Skin epidermis (tissue), 12 donors: Measurements from ENCODE around the gene DRG1.
"Not testable (repeated sequence)": the region's sequence is repeated elsewhere in the genome, so short reads cannot be mapped to it uniquely, and the experiment has no call there.

ENCODE experiments used
- H3K27ac ChIP-seq, 21 experiments: fragments of 200-600 bp; sonication (generic) in 11 of 21; one replicate each; pipeline ENCODE4 v1.5.0; 2020; ENCODE audit warnings: mild to moderate bottlenecking in 3 of 21, inconsistent platforms in 2 of 21, moderate library complexity in 2 of 21
- H3K4me3 ChIP-seq, 7 experiments: fragments of 200-600 bp; sonication (generic) in 2 of 7; one replicate each; pipeline ENCODE4 v1.5.0; 2020; ENCODE audit warnings: inconsistent platforms in 2 of 7, mild to moderate bottlenecking in 2 of 7, moderate library complexity in 1 of 7

DRG1 gene

GRCh38 chr22:31440681-31441080 lies 41.3 kb downstream of the DRG1 start:
- Histone ChIP-seq H3K4me3 (no peak overlapping the region), H3K27ac (no peak overlapping the region)

DNA sequence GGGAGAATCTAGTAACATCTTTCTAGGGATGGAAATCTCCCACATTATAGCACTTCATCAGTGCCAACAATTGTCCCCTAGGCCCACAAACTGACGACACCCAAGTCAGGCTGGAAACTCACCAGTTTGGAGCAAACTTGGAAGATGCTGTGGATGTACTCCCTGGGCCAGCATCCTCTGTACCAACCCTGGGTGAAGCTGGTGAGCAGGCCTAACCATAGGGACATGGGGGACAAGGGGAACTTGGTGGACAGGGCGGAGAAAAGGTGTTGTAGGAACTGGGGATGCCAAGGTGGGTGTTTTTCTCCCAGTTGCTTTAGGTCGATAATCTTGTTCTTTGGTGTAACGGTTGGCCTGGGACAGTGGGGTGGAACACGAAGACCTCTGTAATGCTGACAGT lies 42.2 kb downstream of the DRG1 start:
- Histone ChIP-seq H3K27ac (no peak overlapping the region), H3K4me3 (no peak overlapping the region)

- Histone ChIP-seq H3K4me3 (no peak overlapping the region), H3K27ac (no peak overlapping the region)
Measured at GRCh38 chr22:31442768-31443489, 43.5 kb downstream of the DRG1 start.

GRCh38 chr22:31443516-31443915 lies 44.1 kb downstream of the DRG1 start:
- no peak overlapping the region for H3K4me3 ChIP-seq
- H3K27ac ChIP-seq = no peak overlapping the region

DNA sequence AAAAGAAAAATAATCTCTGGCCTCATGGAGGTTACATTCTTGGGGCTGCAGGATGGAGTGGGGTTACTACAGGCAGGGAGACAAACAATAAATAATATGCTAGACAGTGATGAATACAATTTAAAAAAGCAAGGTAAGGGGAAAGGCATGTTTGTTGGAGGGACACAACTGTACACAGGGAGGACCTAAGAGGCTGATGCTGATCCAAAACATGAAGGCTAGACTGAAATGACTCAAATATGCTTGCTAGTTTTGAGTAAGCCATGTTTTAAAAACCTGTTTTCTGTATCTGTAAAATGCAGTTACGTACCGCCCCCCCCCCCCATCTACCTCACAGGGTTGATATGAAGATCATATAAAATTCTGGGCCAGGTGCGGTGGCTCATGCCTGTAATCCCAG lies 46.2 kb downstream of the DRG1 start:
- Histone ChIP-seq H3K27ac (no peak overlapping the region), H3K4me3 (no peak overlapping the region)

DNA sequence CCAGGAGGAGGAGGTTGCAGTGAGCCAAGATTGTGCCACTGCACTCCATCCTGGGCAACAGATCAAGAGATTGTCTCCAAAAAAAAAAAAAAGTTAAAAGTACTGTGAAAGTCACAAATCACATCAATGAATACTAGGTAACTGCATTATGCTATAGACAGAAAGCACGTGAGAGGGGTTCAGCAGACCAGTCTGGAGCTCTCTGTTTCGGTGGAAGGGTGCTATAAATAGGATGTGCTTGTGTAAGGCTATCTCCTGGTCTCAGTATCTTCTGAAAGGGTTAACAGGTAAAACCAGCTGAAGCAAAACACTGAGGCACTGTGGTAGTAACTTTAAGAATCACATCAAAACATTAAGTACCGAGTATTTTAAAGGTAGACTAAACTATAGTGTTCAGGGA lies 46.8 kb downstream of the DRG1 start:
- H3K4me3 ChIP-seq = no peak overlapping the region
- no peak overlapping the region for H3K27ac ChIP-seq

- no peak overlapping the region for H3K27ac ChIP-seq
- no peak overlapping the region for H3K4me3 ChIP-seq
Measured at GRCh38 chr22:31446767-31447166, 47.4 kb downstream of the DRG1 start.

GRCh38 chr22:31447337-31447736 lies 47.9 kb downstream of the DRG1 start:
- Histone ChIP-seq H3K27ac (no peak overlapping the region), H3K4me3 (no peak overlapping the region)

DNA sequence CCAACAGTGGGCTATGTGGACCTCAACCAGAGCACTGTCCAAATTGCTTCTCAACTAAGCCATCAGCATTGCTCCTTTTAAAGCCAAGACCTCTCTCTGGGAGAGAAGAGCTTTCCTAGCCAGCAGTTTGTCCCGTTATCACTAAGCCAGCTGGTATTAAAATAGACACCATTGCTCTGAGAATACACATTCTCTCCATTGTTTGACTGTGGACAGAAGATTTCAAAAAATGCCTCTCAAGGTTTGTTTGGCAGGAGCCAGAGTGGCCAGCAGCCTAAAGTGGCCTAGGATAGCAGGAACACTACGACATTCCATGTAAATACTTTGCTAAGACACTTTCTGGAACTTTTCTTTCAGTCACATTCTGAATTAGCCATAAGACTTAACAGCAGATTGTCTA lies 49.0 kb downstream of the DRG1 start:
- Histone ChIP-seq H3K4me3 (no peak overlapping the region), H3K27ac (no peak overlapping the region)

- no peak overlapping the region for H3K4me3 ChIP-seq
- no peak overlapping the region for H3K27ac ChIP-seq
Measured at GRCh38 chr22:31449506-31449905, 50.1 kb downstream of the DRG1 start.

- H3K27ac ChIP-seq = no peak overlapping the region
- H3K4me3 ChIP-seq = no peak overlapping the region
Measured at GRCh38 chr22:31451709-31452571, 52.5 kb downstream of the DRG1 start.

DNA sequence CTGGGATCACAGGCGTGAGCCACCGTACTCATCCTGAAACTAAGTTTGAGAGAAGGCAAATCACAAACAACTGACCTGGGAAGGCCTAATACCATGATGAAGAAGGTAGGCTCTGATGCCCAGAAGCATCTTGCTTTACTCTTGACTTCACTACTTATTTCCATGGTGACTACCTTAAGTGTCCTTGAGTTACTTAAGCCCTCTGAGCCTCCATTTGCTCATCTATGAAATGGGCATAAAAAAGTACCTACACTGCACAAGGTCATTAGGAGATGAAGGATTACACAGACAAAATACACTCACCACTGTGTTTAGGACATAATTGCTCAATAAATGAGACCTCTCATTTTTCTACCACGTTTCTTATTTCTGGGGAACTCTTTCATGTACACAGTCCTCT lies 62.3 kb downstream of the DRG1 start:
- Histone ChIP-seq H3K27ac (no peak overlapping the region), H3K4me3 (no peak overlapping the region)

DNA sequence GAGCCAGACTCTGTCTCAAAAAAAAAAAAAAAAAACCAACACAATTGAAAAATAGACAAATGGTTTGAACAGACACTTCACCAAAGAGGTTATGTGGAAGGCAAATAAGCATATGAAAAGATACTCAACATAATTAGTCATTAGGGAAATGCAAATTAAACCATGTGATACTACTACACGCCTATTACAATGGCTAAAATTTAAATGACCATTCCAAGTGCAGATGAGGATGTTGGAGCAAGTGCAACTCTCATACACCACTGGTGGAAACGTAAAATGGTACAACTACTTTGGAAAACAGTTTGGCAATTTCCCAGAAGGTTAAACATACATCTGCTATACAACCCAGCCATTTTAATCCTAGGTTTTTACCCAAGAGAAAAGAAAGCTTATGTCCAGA lies 65.9 kb downstream of the DRG1 start:
- H3K4me3 ChIP-seq = no peak overlapping the region
- H3K27ac ChIP-seq = no peak overlapping the region

- Histone ChIP-seq H3K27ac (no peak overlapping the region), H3K4me3 (no peak overlapping the region)
Measured at GRCh38 chr22:31474743-31475142, 75.3 kb downstream of the DRG1 start.

GRCh38 chr22:31475800-31476199 lies 76.4 kb downstream of the DRG1 start:
- H3K27ac ChIP-seq = no peak overlapping the region
- H3K4me3 ChIP-seq = no peak overlapping the region

- H3K27ac ChIP-seq = no peak overlapping the region
Measured at GRCh38 chr22:31477329-31477728, 77.9 kb downstream of the DRG1 start.

GRCh38 chr22:31481129-31481528 lies 81.7 kb downstream of the DRG1 start:
- Histone ChIP-seq H3K4me3 (no peak overlapping the region), H3K27ac (no peak overlapping the region)

More at GRCh38 chr22:31477329-31477728, 77.9 kb downstream of the DRG1 start:
- H3K4me3 ChIP-seq = no peak overlapping the region

DNA sequence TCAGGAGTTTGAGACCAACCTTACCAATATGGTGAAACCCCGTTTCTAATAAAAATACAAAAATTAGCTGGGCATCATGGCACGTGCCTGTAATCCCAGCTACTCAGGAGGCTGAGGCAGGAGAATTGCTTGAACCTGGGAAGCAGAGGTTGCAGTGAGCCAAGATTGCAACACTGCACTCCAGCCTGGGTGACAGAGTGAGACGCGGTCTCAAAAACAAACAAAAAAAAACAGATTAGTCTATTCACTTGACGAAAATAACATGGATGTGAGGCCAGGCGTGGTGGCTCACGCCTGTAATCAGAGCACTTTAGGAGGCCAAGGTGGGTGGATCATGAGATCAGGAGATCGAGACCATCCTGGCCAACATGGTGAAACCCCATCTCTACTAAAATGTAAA lies 83.1 kb downstream of the DRG1 start:
- not testable (repeated sequence) for H3K27ac ChIP-seq

More for the DNA sequence above, 83.1 kb downstream of the DRG1 start:
- H3K4me3 ChIP-seq = not testable (repeated sequence)
